Glutamatergic neuron (in vitro differentiated cells): ENCODE results near the gene AK6. TPM values are rescaled to one million over a fixed set of nuclear protein-coding genes. Genes with fewer than 3 reads are reported as not detected.

Source experiments
- DNase-seq: peaks from one replicate; pipeline ENCODE4 v3.0.0; 2022
- H3K27ac Mint-ChIP-seq: one replicate; pipeline ENCODE4 v1.8.0; 2020; ENCODE audit warnings: mild to moderate bottlenecking, mixed read lengths, inconsistent platforms; ENCODE audit not compliant: unreplicated experiment
- H3K27me3 Mint-ChIP-seq: one replicate; pipeline ENCODE4 v1.8.0; 2020; ENCODE audit warnings: mild to moderate bottlenecking, moderate library complexity, mixed read lengths, inconsistent platforms; ENCODE audit not compliant: unreplicated experiment
- H3K36me3 Mint-ChIP-seq: one replicate; pipeline ENCODE4 v1.8.0; 2020; ENCODE audit warnings: mild to moderate bottlenecking, mixed read lengths, inconsistent platforms; ENCODE audit not compliant: unreplicated experiment
- H3K4me1 Mint-ChIP-seq: one replicate; pipeline ENCODE4 v1.8.0; 2020; ENCODE audit warnings: mild to moderate bottlenecking, low read depth, mixed read lengths, inconsistent platforms; ENCODE audit not compliant: unreplicated experiment
- H3K4me3 Mint-ChIP-seq: one replicate; pipeline ENCODE4 v1.8.0; 2020; ENCODE audit warnings: mild to moderate bottlenecking, mixed read lengths, inconsistent platforms; ENCODE audit not compliant: unreplicated experiment
- H3K9me3 Mint-ChIP-seq: one replicate; pipeline ENCODE4 v1.8.0; 2020; ENCODE audit warnings: mild to moderate bottlenecking, moderate library complexity, mixed read lengths, inconsistent platforms; ENCODE audit not compliant: unreplicated experiment
- total RNA-seq: library from RNA; stranded (reverse); fragmentation: NEBNext Ultra II Directional; extraction: Animal tissue kit (Norgen Biotek cat#: 25700); gene quantifications from one replicate; pipeline ENCODE4 v1.2.1, GENCODE V29; 2021; ENCODE audit not compliant: unreplicated experiment
- TF ChIP-seq, protein P1 (sequence below): fragments of 200-600 bp; sonication (generic); IDR thresholded peaks from one replicate; pipeline ENCODE4 v1.5.0; 2021; ENCODE audit not compliant: partially characterized antibody, unreplicated experiment

The AK6 gene
- total RNA-seq, 1 donor from 2014 or later: 17.6 TPM

DNA sequence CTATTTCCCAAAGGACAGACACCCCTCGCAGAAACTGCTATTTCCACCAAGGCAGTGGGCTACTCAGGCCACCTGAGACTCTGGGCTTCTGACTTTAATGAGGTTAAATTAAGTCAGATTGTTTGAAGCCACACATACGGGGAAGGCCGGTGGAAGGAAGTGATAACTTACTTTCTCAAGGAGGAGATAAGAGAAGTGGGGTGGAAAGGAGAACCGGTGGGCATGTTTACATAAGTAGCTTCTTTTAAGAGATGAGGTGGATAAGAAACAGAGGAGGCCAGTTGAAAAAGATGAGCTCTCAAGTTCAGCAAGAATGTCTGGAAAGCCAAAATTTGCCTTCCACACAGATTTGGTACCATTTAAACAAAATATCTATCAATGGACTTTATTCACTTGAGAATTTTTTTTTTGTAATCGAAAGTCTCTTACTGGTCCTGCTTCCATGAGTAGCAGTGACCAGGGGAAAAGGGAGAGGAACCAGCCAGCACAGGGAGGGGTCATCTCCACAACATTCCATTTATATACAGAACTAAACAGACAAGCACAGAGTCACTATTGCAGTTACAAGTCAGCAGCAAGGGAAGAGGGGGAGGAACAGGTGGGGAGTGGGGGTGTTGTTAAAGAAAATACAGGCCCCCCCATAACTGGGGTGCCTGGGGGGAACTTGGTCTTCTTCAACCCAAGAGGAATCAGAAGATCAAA is 56.7 kb downstream of the AK6 start:
- H3K27me3 Mint-ChIP-seq: peaks cover 10% of the 10 kb centered on the region
- peaks cover 3% of the 10 kb centered on the region for H3K9me3 Mint-ChIP-seq
- H3K4me3 Mint-ChIP-seq: no peak overlapping the region
- no peak for DNase-seq
- no peak overlapping the region for H3K27ac Mint-ChIP-seq
- TF ChIP-seq, protein P1, sequence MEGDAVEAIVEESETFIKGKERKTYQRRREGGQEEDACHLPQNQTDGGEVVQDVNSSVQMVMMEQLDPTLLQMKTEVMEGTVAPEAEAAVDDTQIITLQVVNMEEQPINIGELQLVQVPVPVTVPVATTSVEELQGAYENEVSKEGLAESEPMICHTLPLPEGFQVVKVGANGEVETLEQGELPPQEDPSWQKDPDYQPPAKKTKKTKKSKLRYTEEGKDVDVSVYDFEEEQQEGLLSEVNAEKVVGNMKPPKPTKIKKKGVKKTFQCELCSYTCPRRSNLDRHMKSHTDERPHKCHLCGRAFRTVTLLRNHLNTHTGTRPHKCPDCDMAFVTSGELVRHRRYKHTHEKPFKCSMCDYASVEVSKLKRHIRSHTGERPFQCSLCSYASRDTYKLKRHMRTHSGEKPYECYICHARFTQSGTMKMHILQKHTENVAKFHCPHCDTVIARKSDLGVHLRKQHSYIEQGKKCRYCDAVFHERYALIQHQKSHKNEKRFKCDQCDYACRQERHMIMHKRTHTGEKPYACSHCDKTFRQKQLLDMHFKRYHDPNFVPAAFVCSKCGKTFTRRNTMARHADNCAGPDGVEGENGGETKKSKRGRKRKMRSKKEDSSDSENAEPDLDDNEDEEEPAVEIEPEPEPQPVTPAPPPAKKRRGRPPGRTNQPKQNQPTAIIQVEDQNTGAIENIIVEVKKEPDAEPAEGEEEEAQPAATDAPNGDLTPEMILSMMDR: no peak
- H3K4me1 Mint-ChIP-seq: peaks cover 1% of the 10 kb centered on the region
- peaks cover 21% of the 10 kb centered on the region for H3K36me3 Mint-ChIP-seq

DNA sequence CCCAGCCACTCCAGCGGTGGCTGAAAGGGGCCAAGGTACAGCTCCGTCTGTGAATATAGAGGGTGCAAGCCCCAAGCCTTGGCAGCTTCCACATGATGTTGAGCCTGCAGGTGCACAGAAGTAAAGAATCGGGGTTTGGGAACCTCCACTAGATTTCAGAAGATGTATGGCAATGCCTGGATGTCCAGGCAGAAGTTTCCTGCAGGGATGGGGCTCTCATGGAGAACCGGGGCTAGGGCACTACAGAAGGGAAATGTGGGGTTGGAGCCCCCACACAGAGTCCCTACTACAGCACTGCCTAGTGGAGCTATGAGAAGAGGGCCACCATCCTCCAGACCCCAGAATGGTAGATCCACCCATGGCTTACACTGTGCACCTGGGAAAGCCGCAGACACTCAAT is 59.9 kb downstream of the AK6 start:
- Mint-ChIP-seq H3K27ac (no peak overlapping the region), H3K36me3 (peaks cover 17% of the 10 kb centered on the region), H3K27me3 (peaks cover 10% of the 10 kb centered on the region), H3K4me1 (peaks cover 1% of the 10 kb centered on the region), H3K4me3 (no peak overlapping the region), H3K9me3 (peaks cover 3% of the 10 kb centered on the region)
- DNase-seq: no peak
- TF ChIP-seq, protein P1: no peak

DNA sequence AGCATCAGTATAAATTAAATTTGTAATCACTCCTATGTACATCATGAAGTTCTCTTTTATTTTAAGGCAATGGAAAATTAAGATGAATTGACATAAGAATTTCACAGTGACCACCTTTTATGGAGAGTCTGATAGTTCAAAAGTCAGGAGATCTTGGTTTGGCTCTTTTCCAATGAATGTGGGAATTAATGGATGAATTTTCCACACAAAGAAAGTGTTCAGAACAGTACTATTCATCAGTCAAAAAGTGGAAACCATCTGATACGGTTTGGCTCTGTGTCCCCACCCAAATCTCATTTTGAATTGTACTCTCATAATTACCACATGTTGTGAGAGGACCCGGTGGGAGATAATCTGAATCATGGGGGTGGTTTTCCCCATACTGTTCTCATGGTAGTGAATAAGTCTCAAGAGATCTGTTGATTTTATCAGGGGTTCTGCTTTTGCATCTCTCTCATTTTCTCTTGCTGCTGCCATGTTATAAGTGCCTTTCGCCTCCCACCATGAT is 61.2 kb downstream of the AK6 start:
- H3K4me3 Mint-ChIP-seq: no peak overlapping the region
- TF ChIP-seq, protein P1: no peak
- peaks cover 10% of the 10 kb centered on the region for H3K27me3 Mint-ChIP-seq

DNA sequence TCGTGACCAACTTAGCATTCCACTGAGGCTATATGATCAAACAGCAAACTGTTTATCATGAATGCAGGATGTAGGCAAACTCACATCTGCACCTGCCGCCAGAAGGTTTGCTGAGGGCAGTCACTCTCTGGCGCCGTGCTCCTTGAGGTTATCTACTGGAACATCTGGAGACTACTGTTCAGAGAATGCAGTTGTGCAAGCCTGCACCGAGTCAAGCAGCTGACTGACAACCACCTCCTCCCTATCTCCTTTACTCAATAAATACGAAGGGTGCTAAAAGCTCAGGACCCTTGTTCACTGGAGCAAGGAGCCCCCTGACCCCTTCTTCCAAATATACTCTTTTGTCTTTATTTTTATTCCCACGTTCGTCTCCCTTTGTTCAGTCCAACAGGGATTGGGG is 63.8 kb downstream of the AK6 start:
- TF ChIP-seq, protein P1: no peak
- no peak overlapping the region for H3K27ac Mint-ChIP-seq
- H3K27me3 Mint-ChIP-seq: peaks cover 8% of the 10 kb centered on the region
- DNase-seq: no peak
- no peak overlapping the region for H3K4me3 Mint-ChIP-seq
- H3K36me3 Mint-ChIP-seq: peaks cover 17% of the 10 kb centered on the region
- peaks cover 3% of the 10 kb centered on the region for H3K9me3 Mint-ChIP-seq
- H3K4me1 Mint-ChIP-seq: no peaks in the 10 kb centered on the region

More for the DNA sequence above, 61.2 kb downstream of the AK6 start:
- H3K9me3 Mint-ChIP-seq: peaks cover 3% of the 10 kb centered on the region
- H3K4me1 Mint-ChIP-seq: no peaks in the 10 kb centered on the region
- no peak overlapping the region for H3K27ac Mint-ChIP-seq
- H3K36me3 Mint-ChIP-seq: peaks cover 17% of the 10 kb centered on the region
- DNase-seq: no peak

Other genes starting within 250 kb of the AK6 start
- 29.6 TPM for gene CCNB1, start 202.4 kb downstream of the AK6 start, total RNA-seq
- gene CENPH, start 179.9 kb downstream of the AK6 start, total RNA-seq: 9.5 TPM
- 17.0 TPM for gene CDK7, start 134.6 kb downstream of the AK6 start, total RNA-seq
- 4.3 TPM for gene CCDC125, start 36.7 kb downstream of the AK6 start, total RNA-seq
- 79.0 TPM for gene TAF9, start within 50 bp of the AK6 start, total RNA-seq
- gene RAD17, start 298 bp upstream of the AK6 start, total RNA-seq: 37.5 TPM
- gene MARVELD2, start 45.6 kb upstream of the AK6 start, total RNA-seq: 1.6 TPM
- 4.3 TPM for gene OCLN, start 123.3 kb upstream of the AK6 start, total RNA-seq
- gene GTF2H2C, start 190.7 kb upstream of the AK6 start, total RNA-seq: 31.7 TPM